ENCODE measurements around the gene PCDHB14.
"Not testable (repeated sequence)": the region's sequence is repeated elsewhere in the genome, so short reads cannot be mapped to it uniquely, and the experiment has no call there.

Gene PCDHB14

GRCh38 chr5:141241496-141241895 is 18.4 kb downstream of the PCDHB14 start:
- no peak overlapping the region for H3K27ac ChIP-seq
- no peak for TF ChIP-seq ZFX (IDR thresholded peaks at IDR 0.05; ENCODE audit: borderline replicate concordance)
- TF ChIP-seq CTCF (IDR thresholded peaks at IDR 0.05) = no peak

- H3K27ac ChIP-seq = no peak within 1 kb of the TSS
- peak; percentile 79 for TF ChIP-seq CTCF (IDR thresholded peaks at IDR 0.05)
- no peak for TF ChIP-seq ZFX (IDR thresholded peaks at IDR 0.05; ENCODE audit: borderline replicate concordance)
Observed at GRCh38 chr5:141245250-141245717, 22.1 kb downstream of the PCDHB14 start, which contains the start of gene PCDHB15. Gene PCDHB15 (plus strand): TSS chr5:141245395. CDS start chr5:141245579, 184 bp downstream.

GRCh38 chr5:141246971-141247370 is 23.8 kb downstream of the PCDHB14 start:
- not testable (repeated sequence) for H3K27ac ChIP-seq

DNA sequence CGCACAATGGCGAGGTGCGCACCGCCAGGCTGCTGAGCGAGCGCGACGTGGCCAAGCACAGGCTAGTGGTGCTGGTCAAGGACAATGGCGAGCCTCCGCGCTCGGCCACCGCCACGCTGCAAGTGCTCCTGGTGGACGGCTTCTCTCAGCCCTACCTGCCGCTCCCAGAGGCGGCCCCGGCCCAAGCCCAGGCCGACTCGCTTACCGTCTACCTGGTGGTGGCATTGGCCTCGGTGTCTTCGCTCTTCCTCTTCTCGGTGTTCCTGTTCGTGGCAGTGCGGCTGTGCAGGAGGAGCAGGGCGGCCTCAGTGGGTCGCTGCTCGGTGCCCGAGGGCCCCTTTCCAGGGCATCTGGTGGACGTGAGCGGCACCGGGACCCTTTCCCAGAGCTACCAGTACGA is 24.3 kb downstream of the PCDHB14 start:
- not testable (repeated sequence) for H3K27ac ChIP-seq

DNA sequence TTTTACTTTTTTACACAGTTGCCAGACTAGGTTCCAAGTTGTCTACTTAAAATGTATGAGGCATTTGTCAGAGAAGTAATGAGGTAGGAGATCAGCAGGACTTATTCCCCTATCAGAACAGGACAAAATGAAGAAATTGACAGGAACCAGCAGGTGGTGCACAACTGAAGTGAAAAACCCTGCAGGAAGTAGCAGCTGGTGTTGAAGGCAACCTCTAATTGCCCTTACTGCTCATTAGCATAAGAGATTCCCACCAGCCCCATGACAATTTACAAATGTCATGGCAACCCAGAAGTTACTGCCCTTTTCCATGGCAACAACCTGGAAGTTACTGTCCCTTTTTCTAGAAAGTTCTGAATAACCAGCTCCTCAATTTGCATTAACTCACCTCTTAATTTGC is 27.4 kb downstream of the PCDHB14 start:
- TF ChIP-seq ZFX (IDR thresholded peaks at IDR 0.05; ENCODE audit: borderline replicate concordance) = no peak
- no peak for TF ChIP-seq CTCF (IDR thresholded peaks at IDR 0.05)

GRCh38 chr5:141258464-141258863 is 35.3 kb downstream of the PCDHB14 start:
- TF ChIP-seq CTCF (IDR thresholded peaks at IDR 0.05) (no peak), ZFX (IDR thresholded peaks at IDR 0.05; ENCODE audit: borderline replicate concordance) (no peak)
- H3K27ac ChIP-seq = no peak overlapping the region

More for the DNA sequence above, 27.4 kb downstream of the PCDHB14 start:
- H3K27ac ChIP-seq = no peak overlapping the region

GRCh38 chr5:141258948-141259347 is 35.8 kb downstream of the PCDHB14 start:
- TF ChIP-seq CTCF (IDR thresholded peaks at IDR 0.05) = no peak
- no peak for TF ChIP-seq ZFX (IDR thresholded peaks at IDR 0.05; ENCODE audit: borderline replicate concordance)
- H3K27ac ChIP-seq = no peak overlapping the region

DNA sequence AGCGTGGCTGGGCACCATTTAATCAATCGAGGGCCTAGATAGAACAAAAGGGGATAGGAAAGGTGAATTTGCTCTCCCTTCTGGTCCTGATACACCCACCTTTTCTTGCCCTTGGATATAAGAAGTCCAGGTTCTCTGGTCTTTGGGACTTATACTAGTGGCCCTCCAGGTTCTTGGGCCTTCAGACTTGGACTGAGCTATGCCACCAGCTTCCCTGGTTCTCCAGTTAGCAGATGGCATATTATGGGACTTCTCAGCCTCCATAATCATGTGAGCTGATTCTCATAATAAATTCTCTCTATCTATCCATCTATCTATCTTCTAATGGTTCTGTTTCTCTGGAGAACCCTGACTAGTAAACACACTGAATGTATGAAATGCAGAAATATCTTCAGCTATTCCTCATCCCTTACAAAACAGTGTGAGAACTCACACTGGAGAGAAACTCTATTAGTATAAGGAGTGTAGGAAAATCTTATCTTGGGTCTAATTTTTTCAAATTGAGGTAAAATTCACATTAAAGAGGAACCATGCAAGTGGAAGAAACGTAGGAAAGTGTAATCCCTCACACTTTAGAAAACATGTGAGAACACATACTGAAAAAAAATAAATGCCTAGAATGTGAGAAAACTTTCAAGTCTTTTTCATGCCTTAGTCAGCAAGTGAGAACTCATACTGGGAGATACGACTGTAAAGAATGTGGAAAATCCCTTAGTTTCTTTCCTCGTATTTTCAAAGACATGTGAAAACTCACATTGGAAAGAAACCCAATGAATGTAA is 37.5 kb downstream of the PCDHB14 start:
- H3K27ac ChIP-seq = no peak overlapping the region
- no peak for TF ChIP-seq CTCF (IDR thresholded peaks at IDR 0.05)

All from 22Rv1 (cell line).